ENCODE data around the gene ITPK1. TPM values are rescaled to one million over a fixed set of nuclear protein-coding genes. Genes with fewer than 3 reads are reported as not detected.

Gene ITPK1
- total RNA-seq, 1 experiment from 2014 or later, result 88.6 TPM

DNA sequence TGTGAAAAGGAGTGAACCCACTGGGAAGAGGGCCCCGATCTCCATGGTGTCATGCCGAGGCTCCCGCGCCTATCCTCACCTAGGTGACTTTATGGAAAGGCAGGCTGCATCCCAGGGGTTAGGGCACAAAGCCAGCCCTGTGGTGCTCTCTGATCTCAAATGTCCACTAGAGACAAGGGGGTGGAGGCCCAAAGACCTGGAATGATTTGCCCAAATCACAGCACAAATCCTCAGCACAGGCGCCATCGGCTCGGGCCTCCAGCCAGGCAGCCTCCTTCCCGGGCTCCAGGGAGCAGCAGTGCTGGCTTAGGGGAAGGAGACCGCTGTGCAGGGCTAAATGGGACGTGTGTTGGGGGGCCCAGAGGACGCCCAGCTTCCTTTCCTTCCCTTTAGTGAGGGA lies 175.2 kb downstream of the ITPK1 start:
- Histone ChIP-seq H3K27ac (no peak overlapping the region), H3K36me3 (ENCODE audit: low read depth) (peaks cover 2% of the 10 kb centered on the region; the same call in 1 of the 2 replicates), H3K9me3 (ENCODE audit: insufficient read depth, low read depth) (no peaks in the 10 kb centered on the region), H3K4me1 (replicated peaks; ENCODE audit: insufficient read depth) (peaks cover 7% of the 10 kb centered on the region), H3K27me3 (ENCODE audit: insufficient read depth, low read depth) (no peaks in the 10 kb centered on the region), H3K4me3 (no peak overlapping the region), H3K79me2 (ENCODE audit: low read depth) (no peaks in the 10 kb centered on the region), H3F3A (ENCODE audit: insufficient read depth, low read depth) (no peaks in the 10 kb centered on the region), H2AFZ (no peak overlapping the region), H4K20me1 (ENCODE audit: insufficient read depth) (peaks cover 15% of the 10 kb centered on the region; the same call in 1 of the 2 replicates), H3K4me2 (no peak overlapping the region), H3K9me2 (ENCODE audit: insufficient read depth) (no peaks in the 10 kb centered on the region)
- BruUV-seq (replicated peaks), result no TSS peak
- ChIA-PET CTCF (no interaction called here), POLR2A (ENCODE audit: unreplicated experiment) (no interaction called here)
- intact Hi-C loops (cut with micrococcal nuclease; ENCODE audit: unreplicated experiment), result no loop called here
- no peak for DNase-seq
- TF ChIP-seq EZH2 (IDR thresholded peaks at IDR 0.05; ENCODE audit: low read depth), result no peak

GRCh38 chr14:92939699-92940098 lies 176.0 kb downstream of the ITPK1 start:
- TF ChIP-seq EZH2 (IDR thresholded peaks at IDR 0.05; ENCODE audit: low read depth), result no peak
- TF ChIP-seq, protein P1, sequence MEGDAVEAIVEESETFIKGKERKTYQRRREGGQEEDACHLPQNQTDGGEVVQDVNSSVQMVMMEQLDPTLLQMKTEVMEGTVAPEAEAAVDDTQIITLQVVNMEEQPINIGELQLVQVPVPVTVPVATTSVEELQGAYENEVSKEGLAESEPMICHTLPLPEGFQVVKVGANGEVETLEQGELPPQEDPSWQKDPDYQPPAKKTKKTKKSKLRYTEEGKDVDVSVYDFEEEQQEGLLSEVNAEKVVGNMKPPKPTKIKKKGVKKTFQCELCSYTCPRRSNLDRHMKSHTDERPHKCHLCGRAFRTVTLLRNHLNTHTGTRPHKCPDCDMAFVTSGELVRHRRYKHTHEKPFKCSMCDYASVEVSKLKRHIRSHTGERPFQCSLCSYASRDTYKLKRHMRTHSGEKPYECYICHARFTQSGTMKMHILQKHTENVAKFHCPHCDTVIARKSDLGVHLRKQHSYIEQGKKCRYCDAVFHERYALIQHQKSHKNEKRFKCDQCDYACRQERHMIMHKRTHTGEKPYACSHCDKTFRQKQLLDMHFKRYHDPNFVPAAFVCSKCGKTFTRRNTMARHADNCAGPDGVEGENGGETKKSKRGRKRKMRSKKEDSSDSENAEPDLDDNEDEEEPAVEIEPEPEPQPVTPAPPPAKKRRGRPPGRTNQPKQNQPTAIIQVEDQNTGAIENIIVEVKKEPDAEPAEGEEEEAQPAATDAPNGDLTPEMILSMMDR (conservative IDR thresholded peaks at IDR 0.05), result no peak
- no TSS peak for BruUV-seq (replicated peaks)
- no peaks in the 10 kb centered on the region for H3K9me2 ChIP-seq (ENCODE audit: insufficient read depth)
- peaks cover 9% of the 10 kb centered on the region; the same call in 1 of the 2 replicates for H4K20me1 ChIP-seq (ENCODE audit: insufficient read depth)
- no peaks in the 10 kb centered on the region for H3K27me3 ChIP-seq (ENCODE audit: insufficient read depth, low read depth)
- H3K36me3 ChIP-seq (ENCODE audit: low read depth), result no peaks in the 10 kb centered on the region
- H3F3A ChIP-seq (ENCODE audit: insufficient read depth, low read depth), result no peaks in the 10 kb centered on the region
- H3K4me2 ChIP-seq, result no peak overlapping the region
- peaks cover 7% of the 10 kb centered on the region for H3K4me1 ChIP-seq (replicated peaks; ENCODE audit: insufficient read depth)
- POLR2A ChIA-PET (ENCODE audit: unreplicated experiment), result no interaction called here
- no peak overlapping the region for H3K4me3 ChIP-seq
- DNase-seq, result no peak
- H3K79me2 ChIP-seq (ENCODE audit: low read depth), result no peaks in the 10 kb centered on the region
- H3K27ac ChIP-seq, result no peak overlapping the region
- intact Hi-C loops (cut with micrococcal nuclease; ENCODE audit: unreplicated experiment), result no loop called here
- CTCF ChIA-PET, result no interaction called here
- no peak overlapping the region for H2AFZ ChIP-seq
- no peaks in the 10 kb centered on the region for H3K9me3 ChIP-seq (ENCODE audit: insufficient read depth, low read depth)

- intact Hi-C loops (cut with micrococcal nuclease; ENCODE audit: unreplicated experiment), result no loop called here
- Histone ChIP-seq H3K27me3 (ENCODE audit: insufficient read depth, low read depth) (no peaks in the 10 kb centered on the region), H3K9me2 (ENCODE audit: insufficient read depth) (no peaks in the 10 kb centered on the region), H3K4me1 (replicated peaks; ENCODE audit: insufficient read depth) (peaks cover 7% of the 10 kb centered on the region), H3K9me3 (ENCODE audit: insufficient read depth, low read depth) (no peaks in the 10 kb centered on the region), H4K20me1 (ENCODE audit: insufficient read depth) (peaks cover 7% of the 10 kb centered on the region; the same call in 1 of the 2 replicates), H3K27ac (no peak overlapping the region), H3K4me2 (no peak overlapping the region), H2AFZ (no peak overlapping the region), H3K36me3 (ENCODE audit: low read depth) (no peaks in the 10 kb centered on the region), H3F3A (ENCODE audit: insufficient read depth, low read depth) (no peaks in the 10 kb centered on the region), H3K4me3 (no peak overlapping the region), H3K79me2 (ENCODE audit: low read depth) (no peaks in the 10 kb centered on the region)
- CTCF ChIA-PET, result no interaction called here
- BruUV-seq (replicated peaks), result no TSS peak
- TF ChIP-seq EZH2 (IDR thresholded peaks at IDR 0.05; ENCODE audit: low read depth), result no peak
- TF ChIP-seq, protein P1 (conservative IDR thresholded peaks at IDR 0.05), result no peak
- DNase-seq, result no peak
- POLR2A ChIA-PET (ENCODE audit: unreplicated experiment), result no interaction called here
Measured at GRCh38 chr14:92938890-92939671, 176.6 kb downstream of the ITPK1 start.
